Gastroesophageal sphincter (tissue), 4 donors: Measurements from ENCODE around the gene TF. TPM values are rescaled to one million over a fixed set of nuclear protein-coding genes. Genes with fewer than 3 reads are reported as not detected.

Experiments
- ATAC-seq: fragments of 150-250 bp; one replicate; pipeline ENCODE4 v1.9.1; 2016; ENCODE audit warnings: mild to moderate bottlenecking, moderate library complexity
- H3K27ac ChIP-seq, 4 donors: fragments of 200-600 bp; sonication (generic) in 3 of 4; 1 replicate in 3 of 4; 2 replicates in 1 of 4; pipeline ENCODE4 v1.5.1; 2016 to 2019
- H3K27me3 ChIP-seq: fragments of 200-600 bp; sonication (generic); one replicate; pipeline ENCODE4 v1.5.1; 2019
- H3K36me3 ChIP-seq, 2 donors: fragments of 200-600 bp; sonication (generic); one replicate each; pipeline ENCODE4 v1.5.1; 2019; ENCODE audit warnings: control low read depth in 1 of 2
- H3K4me1 ChIP-seq, 3 donors: fragments of 200-600 bp; sonication (generic); 1 replicate in 2 of 3; 2 replicates in 1 of 3; pipeline ENCODE4 v1.5.1; 2016 to 2019; ENCODE audit warnings: control low read depth in 2 of 3
- H3K4me3 ChIP-seq, 2 donors: fragments of 200-600 bp; sonication (generic); one replicate each; pipeline ENCODE4 v1.5.1; 2019; ENCODE audit warnings: mild to moderate bottlenecking in 1 of 2, moderate library complexity in 1 of 2
- H3K9me3 ChIP-seq, 3 donors: fragments of 200-600 bp; sonication (generic); one replicate each; pipeline ENCODE4 v1.5.1; 2017 to 2019; ENCODE audit warnings: control low read depth in 2 of 3
- CTCF ChIP-seq, 4 experiments: fragments of 200-600 bp in 2 of 4; fragments of 450-650 bp in 2 of 4; sonication (generic) in 1 of 4; IDR thresholded peaks; one replicate each; pipeline ENCODE4 v1.5.1; 2017 to 2019; ENCODE audit warnings: antibody characterized with exemption in 4 of 4, mild to moderate bottlenecking in 2 of 4, moderate library complexity in 2 of 4
- EP300 ChIP-seq: sonication (generic); formaldehyde crosslinking; IDR thresholded peaks from one replicate; pipeline ENCODE4 v1.6.1; 2017; ENCODE audit warnings: antibody characterized with exemption, mild to moderate bottlenecking
- POLR2A ChIP-seq, 2 donors: fragments of 450-650 bp; IDR thresholded peaks; one replicate each; pipeline ENCODE4 v1.6.1; 2017; ENCODE audit warnings: antibody characterized with exemption in 2 of 2, mild to moderate bottlenecking in 2 of 2, moderate library complexity in 1 of 2
- POLR2AphosphoS5 ChIP-seq: sonication (generic); formaldehyde crosslinking; IDR thresholded peaks from one replicate; pipeline ENCODE4 v1.6.1; 2017; ENCODE audit warnings: antibody characterized with exemption
- whole genome bisulfite sequencing, 2 donors: methylation state at CpG; one replicate each; pipeline ENCODE4 v1.1.5; 2018; ENCODE audit warnings: low coverage in 1 of 2; 5-methylcytosine and 5-hydroxymethylcytosine counted together
- total RNA-seq, 4 donors: library from RNA; depleted of rRNA; stranded (reverse); fragments of >200 nt; gene quantifications; one replicate each; pipeline ENCODE4 v1.1.0, GENCODE V29; 2016

The TF gene
- total RNA-seq, 4 donors from 2014 or later: 0.78 to 12.5 (median 1.2) TPM

DNA sequence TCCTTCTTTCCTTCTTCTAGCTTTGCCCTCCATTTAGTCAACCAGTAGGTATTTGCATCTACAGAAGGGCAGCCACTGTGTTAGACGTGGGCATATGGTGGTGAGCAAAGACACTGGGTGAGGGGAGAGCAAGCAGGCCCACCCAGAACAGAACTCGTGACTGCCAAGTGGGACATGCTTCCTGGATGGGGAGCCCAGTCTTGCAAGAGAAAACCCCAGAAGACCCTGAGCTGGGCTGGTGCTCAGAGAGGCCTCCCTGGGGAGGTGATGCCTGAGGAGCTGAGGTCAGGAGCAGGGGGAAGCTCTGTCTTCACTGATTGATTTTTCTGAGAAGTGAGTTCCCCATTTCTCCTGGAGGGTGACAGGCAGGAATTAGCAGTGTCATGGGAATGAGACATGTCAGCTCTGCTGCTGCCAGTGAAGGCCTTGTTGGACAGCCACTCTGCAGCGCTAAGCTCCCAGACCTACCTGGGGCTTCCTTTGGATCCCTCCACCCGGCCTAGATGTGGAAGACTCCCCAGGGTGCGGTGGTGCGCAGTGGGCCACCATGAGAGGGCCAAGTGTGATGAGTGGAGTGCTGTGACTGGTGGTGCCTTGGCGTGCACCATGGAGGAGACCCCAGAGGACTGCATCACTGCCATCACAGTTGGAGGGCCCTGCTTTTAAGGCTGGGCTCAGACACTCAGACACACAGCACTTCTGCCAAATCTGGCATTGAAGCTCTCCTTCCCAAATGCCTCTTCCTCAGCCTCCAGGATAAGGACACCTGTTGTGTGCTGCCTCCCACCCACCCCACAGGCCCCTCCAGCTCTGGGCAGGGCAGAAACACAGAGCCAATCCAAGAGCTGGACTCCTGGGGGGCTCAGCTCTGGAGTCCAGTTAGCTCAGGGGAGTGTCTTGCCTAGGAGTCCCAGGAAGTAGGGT lies 44.5 kb upstream of the TF start:
- Histone ChIP-seq H3K27me3 (no peaks in the 10 kb centered on the region), H3K27ac (no peak overlapping the region), H3K4me1 (no peaks in the 10 kb centered on the region), H3K36me3 (no peaks in the 10 kb centered on the region), H3K4me3 (no peak overlapping the region), H3K9me3 (no peaks in the 10 kb centered on the region)
- no peak for ATAC-seq
- WGBS, 2 donors: 92% methylated on average over 4 of the region's 7 CpGs; no CpG with 5 or more reads in 1 of the 2 donors
- TF ChIP-seq POLR2A (IDR thresholded peaks at IDR 0.05): no peak

- TF ChIP-seq POLR2AphosphoS5 (no peak), CTCF (IDR thresholded peaks at IDR 0.05) (no peak), POLR2A (IDR thresholded peaks at IDR 0.05) (no peak), EP300 (no peak)
- Histone ChIP-seq H3K27ac (no peak overlapping the region), H3K9me3 (no peaks in the 10 kb centered on the region), H3K36me3 (no peaks in the 10 kb centered on the region), H3K4me1 (no peaks in the 10 kb centered on the region), H3K27me3 (no peaks in the 10 kb centered on the region), H3K4me3 (no peak overlapping the region)
- WGBS, 2 donors: 20% methylated on average over 1 of the region's 1 CpG; no CpG with 5 or more reads in 1 of the 2 donors
- ATAC-seq: no peak
Measured at GRCh38 chr3:133703915-133704314, 42.3 kb upstream of the TF start.

GRCh38 chr3:133706033-133706432 lies 40.2 kb upstream of the TF start:
- no peaks in the 10 kb centered on the region for H3K36me3 ChIP-seq
- ATAC-seq: no peak
- no peak for TF ChIP-seq POLR2AphosphoS5
- TF ChIP-seq EP300: no peak
- TF ChIP-seq POLR2A (IDR thresholded peaks at IDR 0.05): no peak
- no peak for TF ChIP-seq CTCF (IDR thresholded peaks at IDR 0.05)
- WGBS, 2 donors: 50 to 80% methylated on average over 1 to 2 of the region's 4 CpGs
- no peaks in the 10 kb centered on the region for H3K27me3 ChIP-seq
- H3K27ac ChIP-seq: no peak overlapping the region
- H3K4me1 ChIP-seq: no peaks in the 10 kb centered on the region
- H3K4me3 ChIP-seq: no peak overlapping the region
- H3K9me3 ChIP-seq: no peaks in the 10 kb centered on the region

DNA sequence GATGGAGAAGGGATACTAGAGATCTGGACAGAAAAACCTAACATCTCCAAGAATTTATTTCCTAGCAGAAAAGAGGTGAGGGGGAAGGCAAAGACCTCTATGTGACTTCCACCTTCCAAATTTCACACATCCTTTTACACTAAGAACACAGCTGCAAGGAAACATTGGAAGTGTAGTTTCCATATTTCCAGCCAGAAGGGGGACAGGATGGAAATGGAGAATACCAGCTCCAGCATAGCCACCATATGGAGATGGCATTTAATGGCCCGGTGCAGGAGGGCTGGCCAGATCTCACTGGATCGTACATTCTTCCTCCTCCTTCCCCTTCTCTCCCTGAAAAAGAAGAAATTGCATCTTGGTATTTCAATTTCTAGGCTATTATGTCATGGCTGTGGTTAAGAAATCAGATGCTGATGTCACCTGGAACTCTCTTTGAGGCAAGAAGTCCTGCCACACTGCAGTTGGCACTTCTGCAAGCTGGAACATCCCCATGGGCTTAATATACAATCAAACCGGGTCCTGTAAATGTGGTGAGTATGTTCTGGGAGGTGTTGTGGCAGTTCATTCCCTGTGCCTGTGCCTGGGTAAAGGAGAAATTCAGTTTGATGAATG lies 36.9 kb upstream of the TF start:
- TF ChIP-seq EP300 (no peak), POLR2A (IDR thresholded peaks at IDR 0.05) (no peak), POLR2AphosphoS5 (no peak), CTCF (IDR thresholded peaks at IDR 0.05) (no peak)
- Histone ChIP-seq H3K4me3 (no peak overlapping the region), H3K36me3 (no peaks in the 10 kb centered on the region), H3K4me1 (no peaks in the 10 kb centered on the region), H3K27me3 (no peaks in the 10 kb centered on the region), H3K27ac (no peak overlapping the region), H3K9me3 (no peaks in the 10 kb centered on the region)
- WGBS, 2 donors: 56 to 79% methylated on average over 3 of the region's 3 CpGs
- no peak for ATAC-seq

- WGBS, 2 donors: 56 to 95% methylated on average over 3 to 4 of the region's 4 CpGs
- ATAC-seq: no peak
- Histone ChIP-seq H3K9me3 (no peaks in the 10 kb centered on the region), H3K4me1 (no peaks in the 10 kb centered on the region), H3K4me3 (no peak overlapping the region), H3K27me3 (no peaks in the 10 kb centered on the region), H3K36me3 (no peaks in the 10 kb centered on the region), H3K27ac (no peak overlapping the region)
- TF ChIP-seq CTCF (IDR thresholded peaks at IDR 0.05): no peak
- TF ChIP-seq EP300: no peak
- TF ChIP-seq POLR2A (IDR thresholded peaks at IDR 0.05): no peak
- TF ChIP-seq POLR2AphosphoS5: no peak
Measured at GRCh38 chr3:133711013-133711412, 35.2 kb upstream of the TF start.
